ENCODE measurements around the gene ADAMTSL2.

ADAMTSL2 gene

DNA sequence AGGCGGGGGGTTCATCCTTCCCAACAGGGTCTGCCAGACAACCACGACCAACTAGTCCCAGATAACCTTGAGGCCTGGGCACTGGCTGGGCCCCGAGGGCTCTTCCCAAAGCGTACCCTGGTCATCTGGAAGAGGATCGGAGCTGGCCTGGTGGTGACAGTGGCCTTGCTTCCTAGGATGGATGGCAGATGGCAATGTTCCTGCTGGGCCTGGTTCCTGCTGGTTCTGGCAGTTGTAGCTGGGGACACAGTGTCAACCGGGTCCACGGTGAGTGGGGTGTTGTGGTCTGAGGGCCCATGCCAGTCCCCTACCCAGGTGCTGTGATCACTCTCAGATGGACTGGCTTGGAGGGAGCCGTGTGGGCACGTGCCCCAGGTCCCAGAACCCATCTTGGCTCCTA is 2.0 kb downstream of the ADAMTSL2 start:
- DNase-seq: no peak

DNA sequence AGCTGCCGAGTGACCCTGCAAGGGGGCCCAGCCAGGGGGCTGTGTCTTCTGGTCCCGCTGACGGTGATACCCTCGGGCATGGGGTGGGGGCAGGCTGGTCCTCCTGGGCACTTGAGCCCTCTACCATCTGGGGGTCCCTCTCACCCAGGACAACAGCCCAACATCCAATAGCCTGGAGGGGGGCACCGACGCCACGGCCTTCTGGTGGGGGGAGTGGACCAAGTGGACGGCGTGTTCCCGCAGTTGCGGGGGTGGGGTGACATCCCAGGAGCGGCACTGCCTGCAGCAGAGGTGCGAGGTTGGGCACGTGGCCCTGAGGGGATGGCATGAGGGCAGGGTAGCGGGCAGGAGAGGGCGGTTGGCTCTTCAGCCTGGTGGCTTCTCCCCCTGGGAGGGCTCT is 2.8 kb downstream of the ADAMTSL2 start:
- DNase-seq: no peak

DNA sequence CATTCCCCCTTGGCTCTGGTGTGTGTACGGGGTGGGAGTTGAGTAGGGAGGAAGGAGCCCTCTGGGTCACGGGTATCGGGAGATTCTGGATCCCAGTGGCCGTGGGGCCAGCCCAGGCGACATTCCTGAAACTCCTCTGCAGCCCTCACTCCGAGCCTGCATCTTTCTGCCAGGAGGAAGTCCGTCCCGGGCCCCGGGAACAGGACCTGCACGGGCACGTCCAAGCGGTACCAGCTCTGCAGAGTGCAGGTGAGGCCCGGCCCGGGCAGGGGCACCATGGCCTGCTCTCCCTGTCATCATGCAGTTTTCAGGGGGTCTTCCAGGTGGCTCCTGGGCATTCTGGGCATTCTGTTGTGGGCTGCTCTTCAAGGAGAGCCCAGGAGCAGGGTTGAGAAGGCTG is 3.7 kb downstream of the ADAMTSL2 start:
- no peak for DNase-seq

DNA sequence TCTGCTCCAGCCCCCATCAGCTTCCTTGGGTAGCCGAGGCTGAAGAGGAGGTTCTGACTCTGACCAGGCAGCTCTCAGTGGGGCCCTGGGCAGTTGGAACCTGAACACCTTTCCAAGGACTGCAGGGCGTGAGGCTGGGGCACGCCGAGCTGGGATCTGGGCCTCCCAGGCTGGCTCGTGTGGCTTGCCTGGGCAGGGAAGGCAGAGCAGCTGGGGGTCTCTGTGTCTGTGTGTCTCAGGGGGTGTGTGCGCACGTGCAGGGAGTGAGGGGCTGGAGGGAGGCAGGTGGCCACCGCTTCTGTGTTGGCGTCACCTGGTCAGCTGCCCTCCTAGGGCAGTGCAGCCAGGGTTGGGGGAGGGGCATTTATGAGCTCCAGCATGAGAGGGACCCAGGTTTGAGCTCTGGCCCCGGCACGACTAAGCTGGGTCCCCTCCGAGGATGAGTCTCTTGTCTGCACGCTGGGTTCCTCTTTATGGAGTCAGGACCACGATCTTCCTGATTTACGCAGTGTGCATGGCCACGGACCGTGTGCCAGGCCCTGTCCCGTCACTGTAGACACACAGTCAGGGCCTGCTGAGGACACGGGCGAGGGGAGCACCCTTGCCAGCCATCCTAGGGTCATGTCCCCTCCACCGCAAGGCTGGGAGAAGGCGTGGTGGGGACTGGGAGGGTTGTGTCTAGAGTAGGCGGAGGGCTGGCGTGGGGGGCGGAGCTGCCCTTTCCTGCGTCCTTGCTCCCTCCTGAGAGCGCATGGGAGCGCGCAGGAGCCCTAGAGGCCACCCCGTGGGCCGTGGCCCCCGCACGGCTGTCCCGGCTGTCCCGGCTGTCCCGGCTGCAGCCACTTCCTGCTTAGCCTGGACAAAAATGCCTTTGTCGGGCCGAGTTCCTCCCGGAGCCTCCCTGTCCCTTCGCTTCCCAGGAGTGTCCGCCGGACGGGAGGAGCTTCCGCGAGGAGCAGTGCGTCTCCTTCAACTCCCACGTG is 4.6 kb downstream of the ADAMTSL2 start:
- DNase-seq: no peak

DNA sequence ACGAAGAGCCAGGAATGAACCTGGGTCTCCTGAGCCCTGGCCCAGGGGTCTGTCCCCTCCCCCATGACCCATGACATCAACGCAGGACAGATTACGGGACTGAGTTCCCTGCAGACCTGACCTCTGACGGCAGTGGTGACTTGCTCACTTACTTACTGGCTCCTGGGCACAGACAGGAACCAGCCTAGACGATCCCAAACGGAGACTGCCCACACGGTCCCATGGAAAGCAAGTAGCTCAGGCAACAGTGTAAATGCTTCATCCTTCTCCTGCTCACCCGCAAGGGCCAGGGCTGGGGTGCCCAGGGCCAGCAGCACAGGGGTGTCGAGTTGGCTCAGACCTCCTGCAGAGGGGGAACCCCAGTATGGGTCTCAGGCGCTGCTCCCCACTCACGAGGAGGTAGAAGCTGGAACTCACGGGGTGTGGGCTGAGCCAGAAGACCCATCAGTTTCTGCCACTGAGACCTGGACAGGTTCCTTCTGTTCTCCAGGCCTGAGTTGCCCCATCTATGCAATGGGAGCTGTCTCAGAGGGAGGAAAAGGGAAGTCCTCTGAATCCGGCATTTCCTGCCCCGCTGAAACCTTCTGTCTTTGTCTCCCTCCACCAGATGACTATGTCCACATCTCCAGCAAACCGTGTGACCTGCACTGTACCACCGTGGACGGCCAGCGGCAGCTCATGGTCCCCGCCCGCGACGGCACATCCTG is 5.6 kb downstream of the ADAMTSL2 start:
- peak; percentile 22 for DNase-seq

DNA sequence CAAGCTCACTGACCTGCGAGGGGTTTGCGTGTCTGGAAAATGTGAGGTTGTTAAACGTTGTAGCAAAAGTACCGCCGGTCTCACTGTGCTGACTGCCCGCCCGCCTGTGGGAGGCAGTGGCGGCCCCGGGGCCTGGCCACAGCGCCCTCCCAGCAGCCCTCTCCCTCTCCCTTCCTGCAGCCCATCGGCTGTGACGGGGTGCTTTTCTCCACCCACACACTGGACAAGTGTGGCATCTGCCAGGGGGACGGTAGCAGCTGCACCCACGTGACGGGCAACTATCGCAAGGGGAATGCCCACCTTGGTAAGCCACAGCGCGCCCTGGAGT is 6.2 kb downstream of the ADAMTSL2 start:
- DNase-seq: peak; percentile 22

DNA sequence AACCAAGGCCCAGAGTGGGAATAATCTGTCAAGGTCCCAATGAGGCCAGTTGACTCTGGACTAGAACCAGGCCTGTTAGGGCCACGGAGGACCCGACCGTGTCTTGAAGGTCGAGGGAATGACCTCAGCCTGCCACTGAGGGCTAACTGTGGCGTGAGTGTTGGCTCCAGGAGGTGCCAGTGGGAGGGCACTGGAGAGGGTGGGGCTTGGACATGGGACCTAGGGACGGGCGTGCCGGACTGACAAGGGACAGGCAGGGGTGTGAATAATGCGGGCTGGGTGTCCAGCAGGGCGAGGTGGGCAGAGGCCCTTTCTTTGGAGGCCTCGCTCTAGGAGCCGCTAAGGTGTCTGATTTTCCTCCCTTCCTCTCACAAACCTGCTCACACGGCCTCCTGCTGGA is 7.5 kb downstream of the ADAMTSL2 start:
- DNase-seq: no peak

DNA sequence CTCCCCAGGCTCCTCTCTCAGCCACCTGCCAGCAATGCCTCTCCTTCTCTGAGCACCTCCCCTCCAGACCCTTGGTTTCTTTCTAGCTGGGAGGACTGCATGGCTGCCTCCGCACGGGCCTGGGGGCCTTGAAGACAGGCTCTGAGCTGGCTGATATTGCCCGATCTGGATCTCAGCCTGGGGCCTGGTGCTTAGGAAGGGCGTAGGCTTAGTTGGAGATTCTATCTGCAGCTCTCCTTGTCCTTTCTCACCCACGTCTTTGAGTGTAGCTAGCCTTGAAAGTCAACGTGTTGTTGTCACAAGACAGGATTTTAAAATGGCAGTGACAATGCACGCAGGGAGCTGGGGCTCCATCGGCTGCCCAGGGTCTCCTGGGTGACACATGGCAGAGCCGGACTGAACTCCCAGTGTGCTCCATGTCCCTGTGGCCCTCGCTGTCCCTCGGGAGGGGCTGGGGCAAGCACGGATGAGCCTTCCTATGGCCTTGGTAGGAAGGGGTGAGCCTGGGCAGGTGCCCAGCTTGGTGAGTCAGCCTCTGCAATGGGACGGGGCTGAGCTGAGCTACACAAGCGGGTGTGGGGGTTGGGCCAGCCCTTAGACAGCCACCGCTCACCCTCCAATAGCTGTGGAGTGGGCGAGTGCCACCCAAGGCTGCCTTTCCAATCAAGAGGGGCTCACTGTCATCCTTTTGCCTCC is 9.4 kb downstream of the ADAMTSL2 start:
- DNase-seq: no peak

DNA sequence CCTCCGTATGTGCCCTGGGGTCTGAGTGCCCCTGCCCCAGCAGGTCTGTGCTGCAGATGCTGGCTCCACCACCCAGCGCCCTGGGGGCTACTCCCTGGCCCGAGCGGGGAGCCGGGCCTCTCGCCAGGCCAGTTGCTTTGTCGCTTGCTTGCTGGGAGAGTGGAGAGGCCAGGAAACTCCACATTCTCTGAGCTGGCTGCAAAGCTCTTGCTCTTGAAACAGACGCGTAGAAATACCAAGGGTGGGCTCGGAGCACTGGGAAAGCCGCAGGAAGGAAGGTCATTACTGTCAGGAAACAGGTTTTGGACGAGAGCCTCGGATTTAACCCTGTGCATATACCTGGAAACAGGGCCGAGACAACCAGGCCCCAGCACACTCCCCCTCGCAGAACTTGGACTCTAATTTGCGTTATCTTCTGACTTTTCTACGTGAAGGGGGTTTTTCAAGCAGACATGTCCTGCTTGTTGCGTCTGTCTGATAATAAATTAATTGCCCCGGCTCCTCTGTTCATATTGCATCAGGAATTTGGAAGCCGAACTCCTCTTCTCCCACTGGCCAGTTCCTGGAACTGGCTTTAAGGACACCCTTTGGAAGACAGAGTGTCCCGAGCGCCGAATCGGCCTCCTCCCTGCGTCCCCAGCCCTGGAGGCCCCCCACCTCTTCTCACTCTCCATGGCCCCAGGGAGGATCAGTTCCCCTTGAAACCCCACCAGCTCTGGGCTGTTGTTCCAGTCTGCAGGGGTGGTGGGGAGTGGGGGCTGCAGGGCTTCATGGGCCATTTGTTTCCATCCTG is 11.2 kb downstream of the ADAMTSL2 start:
- no peak for DNase-seq

DNA sequence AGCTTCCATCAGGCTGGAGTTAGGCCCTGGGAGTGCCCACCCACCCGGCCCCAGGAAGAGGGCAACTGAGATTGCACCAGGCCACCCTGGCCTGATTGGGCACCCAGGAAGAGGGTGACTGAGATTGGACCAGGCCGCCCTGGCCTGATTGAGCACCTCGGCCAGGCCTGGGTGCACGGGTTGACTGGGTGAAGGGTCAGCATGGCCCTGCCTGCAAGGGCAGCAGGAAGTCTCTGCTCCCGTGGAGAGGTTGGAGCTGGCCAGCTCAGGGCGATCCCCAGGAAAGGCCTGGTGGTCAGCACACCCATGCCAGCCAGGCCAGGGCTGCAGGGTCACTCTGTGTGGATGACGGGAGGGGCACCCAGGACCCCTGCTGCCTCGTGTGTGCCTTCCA is 11.8 kb downstream of the ADAMTSL2 start:
- DNase-seq: no peak

DNA sequence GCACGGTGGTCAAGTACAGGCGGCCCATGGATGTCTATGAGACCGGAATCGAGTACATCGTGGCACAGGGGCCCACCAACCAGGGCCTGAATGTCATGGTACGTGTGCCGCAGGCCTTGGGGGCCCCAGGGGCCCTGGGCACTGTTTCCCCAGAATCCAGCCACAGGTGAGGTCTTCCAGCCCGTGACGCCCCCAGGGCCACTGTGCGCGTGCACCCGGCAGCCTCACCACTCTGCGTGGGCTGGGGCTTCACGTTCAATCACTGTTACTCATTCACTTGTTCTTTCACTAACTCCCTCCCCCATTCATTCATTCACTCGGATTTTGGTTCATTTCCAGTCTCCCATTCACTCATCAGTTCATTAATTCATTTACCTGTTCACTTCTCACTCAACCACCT is 12.6 kb downstream of the ADAMTSL2 start:
- no peak for DNase-seq

DNA sequence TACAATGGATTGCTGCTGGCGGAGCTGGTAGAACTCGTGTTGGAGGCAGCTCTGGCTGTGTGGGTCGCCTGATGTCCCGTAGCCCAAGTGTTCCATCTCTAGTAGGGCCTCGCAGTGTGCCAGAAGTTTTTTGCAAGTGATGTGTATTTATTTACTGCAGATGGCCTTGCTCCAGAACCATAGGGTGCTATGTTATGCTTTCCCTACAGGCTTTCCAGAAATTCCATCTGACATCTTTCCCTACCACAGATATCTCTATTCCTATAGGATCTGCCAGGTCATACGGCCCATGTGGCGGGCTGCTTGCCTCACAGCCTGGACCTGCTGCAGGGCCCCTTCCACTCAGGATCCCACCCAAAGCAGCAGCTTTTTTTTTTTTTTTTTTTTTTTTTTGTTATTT is 16.9 kb downstream of the ADAMTSL2 start:
- no peak for DNase-seq

DNA sequence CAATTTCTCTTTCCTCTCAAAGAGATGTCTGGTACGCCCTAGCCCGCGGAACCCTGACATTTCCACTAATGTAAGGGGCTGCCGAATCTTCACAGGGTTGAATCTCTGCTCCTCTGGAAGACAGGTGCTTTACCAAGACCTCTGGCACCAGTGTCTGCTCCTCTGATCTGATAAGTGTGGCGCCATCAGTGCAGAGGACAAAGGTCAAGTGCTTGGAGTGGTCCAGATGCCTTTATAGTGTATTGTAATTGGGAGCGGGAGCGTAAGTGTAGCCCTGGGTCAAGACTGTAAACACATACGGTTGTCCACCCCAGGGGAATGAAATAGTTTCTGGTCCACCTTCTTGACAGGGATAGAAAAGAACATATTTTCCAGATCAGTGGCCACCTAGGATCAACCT is 17.7 kb downstream of the ADAMTSL2 start:
- no peak for DNase-seq

DNA sequence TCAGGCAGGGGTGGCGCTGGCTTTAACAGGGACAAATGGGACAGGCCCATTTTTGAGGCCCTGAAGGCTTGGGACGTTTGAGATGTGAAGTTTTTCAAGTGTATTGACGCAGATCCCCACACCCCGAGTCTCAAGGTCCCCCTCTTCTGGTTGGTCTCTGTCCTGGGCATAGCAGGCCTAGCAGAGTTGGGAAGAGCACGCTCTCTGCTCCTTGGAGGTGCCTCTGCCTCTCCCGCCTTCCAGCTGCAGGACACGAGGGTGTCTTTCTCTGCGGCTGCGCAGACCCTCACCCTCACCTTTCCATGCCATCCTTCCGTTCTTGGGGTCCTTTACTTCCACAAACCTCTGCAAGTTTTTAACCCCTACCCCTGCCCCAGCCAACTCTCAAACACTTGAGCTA is 18.6 kb downstream of the ADAMTSL2 start:
- DNase-seq: no peak

DNA sequence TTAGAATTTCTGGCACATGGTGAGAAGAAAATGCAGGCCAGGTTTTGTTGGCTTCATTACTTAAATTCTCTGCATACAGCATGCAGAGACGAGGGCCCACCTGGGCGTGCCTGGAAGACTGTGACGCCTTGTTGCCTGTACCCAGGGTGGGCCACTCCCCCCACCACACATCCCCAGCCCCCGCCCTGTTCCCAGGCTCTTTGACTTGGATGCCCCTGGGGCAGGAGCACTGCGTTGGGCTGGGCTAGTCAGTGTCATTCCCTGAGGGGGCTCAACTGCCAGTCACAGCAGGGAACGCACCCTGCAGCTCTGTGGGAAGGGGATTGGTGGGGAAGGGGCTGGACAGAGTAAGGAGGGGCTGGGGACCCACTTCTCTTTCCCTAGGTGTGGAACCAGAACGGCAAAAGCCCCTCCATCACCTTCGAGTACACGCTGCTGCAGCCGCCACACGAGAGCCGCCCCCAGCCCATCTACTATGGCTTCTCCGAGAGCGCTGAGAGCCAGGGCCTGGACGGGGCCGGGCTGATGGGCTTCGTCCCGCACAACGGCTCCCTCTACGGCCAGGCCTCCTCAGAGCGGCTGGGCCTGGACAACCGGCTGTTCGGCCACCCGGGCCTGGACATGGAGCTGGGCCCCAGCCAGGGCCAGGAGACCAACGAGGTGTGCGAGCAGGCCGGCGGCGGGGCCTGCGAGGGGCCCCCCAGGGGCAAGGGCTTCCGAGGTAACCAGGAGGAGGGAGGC is 19.6 kb downstream of the ADAMTSL2 start:
- no peak for DNase-seq

DNA sequence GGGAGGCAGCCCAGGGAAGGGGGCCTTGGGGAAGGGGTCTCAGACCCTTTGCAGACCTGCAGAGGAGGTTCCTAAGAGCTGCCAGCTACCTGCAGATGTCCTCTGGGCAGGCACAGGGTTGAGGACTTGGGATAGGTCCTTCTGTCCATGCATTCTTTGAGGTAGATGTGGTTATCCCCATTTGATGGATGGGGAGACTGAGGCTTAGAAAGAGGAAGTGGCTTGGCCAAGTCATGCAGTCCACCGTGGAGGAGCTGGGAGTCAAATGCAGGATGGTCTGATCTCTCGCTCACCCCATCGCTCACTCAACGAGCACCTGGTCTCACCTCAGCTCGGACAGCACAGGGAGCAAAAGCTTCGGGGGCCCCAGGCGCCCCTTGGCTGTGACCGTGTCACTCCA is 20.2 kb downstream of the ADAMTSL2 start:
- no peak for DNase-seq

DNA sequence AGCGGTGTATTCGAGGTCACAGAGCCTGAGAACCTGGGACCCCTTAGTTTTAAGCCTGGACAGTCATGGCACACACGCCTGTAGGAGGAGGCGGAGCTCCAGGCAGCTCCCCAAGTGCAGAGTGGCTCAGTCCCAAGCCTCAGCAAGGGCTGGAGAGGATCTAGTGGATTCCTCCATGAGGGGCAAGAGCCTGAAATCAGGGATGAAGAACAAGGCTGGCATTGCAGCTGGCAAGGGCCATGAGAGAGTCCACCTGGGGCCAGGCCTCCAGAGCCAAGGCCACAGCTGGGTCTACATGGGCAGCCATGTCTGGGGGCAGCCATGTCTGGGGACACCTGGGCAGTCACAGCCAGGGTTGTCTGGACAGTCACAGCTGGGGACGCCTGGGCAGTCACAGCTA is 21.9 kb downstream of the ADAMTSL2 start:
- DNase-seq: no peak

DNA sequence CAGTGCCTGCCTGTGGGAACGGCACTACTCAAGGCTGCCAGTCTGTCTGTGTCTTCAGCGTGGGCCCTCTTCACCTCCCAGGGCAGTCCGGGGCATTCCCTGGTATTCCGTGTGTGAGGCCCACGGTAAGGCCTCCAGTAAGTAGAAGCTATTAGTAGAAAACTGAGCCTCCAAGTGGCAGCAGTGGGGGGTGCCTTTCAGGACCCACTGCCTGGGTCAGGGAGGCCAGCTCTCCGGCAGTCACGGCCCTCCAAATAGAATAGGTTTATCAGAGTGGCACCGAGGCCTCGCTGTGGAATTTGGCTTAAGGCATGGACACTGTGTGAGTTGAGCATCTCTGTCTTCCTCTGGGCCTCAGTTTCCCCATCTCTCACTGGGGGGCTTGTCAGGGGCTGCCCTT is 23.1 kb downstream of the ADAMTSL2 start:
- no peak for DNase-seq

DNA sequence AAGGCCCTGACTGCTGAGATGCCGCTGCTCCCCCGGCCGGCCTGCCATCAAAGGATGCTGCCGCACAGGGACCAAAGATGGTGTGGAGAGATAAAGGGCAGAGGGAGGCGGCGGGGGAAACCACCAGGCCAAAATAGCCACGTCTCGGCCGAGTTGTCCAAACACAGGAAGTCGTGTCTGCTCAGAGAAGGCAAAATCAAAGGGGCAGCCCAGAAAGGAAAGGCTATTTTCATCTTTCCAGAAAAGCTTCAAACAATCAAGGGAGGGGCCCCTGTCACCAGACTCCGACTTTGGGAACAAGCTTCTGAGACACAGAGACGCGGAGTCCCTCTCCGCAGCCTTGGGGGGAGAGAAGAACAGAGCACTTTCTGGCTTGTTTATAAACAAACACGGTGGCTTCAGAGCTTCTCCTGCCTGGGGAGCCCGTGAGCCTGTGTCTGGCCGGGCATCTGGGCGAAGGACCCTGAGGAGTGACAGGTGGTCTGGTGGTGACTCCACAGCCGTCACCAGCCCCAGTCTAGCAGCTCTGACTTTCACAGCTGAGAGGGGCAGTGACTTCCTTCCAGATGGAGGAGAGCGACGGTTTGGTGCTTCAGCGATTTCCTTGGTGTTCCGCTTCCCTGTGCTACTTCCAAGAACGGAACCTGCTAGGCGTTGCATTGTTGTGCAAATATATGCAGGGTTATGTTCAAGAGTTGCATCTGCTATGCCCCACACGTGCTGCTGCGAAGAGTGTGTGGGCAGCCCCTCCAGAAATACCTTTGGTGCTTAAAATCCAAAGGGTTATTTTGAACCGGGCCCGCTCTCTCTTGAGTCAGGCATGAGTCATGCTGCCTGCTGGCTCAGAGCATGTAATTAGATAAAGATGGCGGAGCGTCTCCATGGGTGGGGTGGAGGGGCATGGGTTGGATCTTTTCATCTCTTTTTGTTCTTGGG is 24.0 kb downstream of the ADAMTSL2 start:
- peak; percentile 42 for DNase-seq

DNA sequence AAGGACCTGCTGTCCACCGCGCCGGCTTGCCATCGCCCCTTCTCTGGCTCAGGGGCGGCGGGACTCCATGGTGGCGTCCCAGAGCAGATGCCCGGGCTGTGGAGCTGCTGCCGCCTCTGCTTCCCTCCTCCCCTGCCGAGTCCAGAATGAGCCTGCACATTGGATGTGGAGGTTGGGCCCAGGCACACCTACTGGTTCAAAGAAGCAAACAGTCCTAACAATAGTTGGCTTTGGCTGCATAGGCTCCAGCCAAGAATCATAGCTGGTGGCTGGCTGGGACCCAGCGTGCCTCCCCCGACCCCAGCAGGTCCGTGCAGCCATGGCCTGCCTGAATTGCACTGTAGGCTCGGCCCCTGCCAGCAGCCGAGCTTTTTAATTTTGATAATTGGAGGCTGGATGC is 25.8 kb downstream of the ADAMTSL2 start:
- DNase-seq: no peak

DNA sequence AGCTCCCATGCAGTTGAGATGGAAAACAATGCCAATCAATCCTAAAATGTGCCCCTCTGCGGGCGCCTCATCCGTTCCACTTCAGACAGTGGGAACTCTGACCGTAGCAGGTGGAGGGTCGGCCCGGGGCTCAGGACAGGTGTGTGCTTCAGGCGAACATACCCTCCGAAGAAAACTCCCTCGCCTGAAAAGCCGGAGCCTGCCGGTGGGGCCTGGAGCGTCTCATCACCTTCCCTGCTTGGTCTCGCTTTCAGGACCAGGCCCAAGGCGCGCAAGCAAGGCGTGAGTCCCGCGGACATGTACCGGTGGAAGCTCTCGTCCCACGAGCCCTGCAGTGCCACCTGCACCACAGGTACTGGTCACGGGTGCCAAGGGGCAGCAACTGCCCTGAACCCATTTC is 26.4 kb downstream of the ADAMTSL2 start:
- DNase-seq: no peak
